ACC112 (cell line): ENCODE measurements around the gene ATP6V1G1.

Source experiments
- H2AFZ ChIP-seq: fragments of 200-600 bp; sonication (generic); one replicate; pipeline ENCODE4 v1.6.0; 2017; ENCODE audit warnings: antibody characterized with exemption, low read length; ENCODE audit not compliant: unreplicated experiment
- H3K27ac ChIP-seq: fragments of 200-600 bp; sonication (generic); 2 replicates; pipeline ENCODE4 v1.5.1; 2014; ENCODE audit warnings: low read depth, mild to moderate bottlenecking, antibody characterized with exemption, low read length, moderate library complexity
- H3K27me3 ChIP-seq: fragments of 200-600 bp; sonication (generic); 2 replicates; pipeline ENCODE4 v1.6.1; 2014; ENCODE audit warnings: mild to moderate bottlenecking, antibody characterized with exemption, low read length, moderate library complexity, mixed read lengths; ENCODE audit not compliant: insufficient read depth
- H3K36me3 ChIP-seq: fragments of 200-600 bp; sonication (generic); 2 replicates; pipeline ENCODE4 v1.6.1; 2016; ENCODE audit warnings: mild to moderate bottlenecking, antibody characterized with exemption, low read length, moderate library complexity, mixed read lengths; ENCODE audit not compliant: insufficient read depth
- H3K4me1 ChIP-seq: fragments of 200-600 bp; sonication (generic); one replicate; pipeline ENCODE4 v1.6.1; 2016; ENCODE audit warnings: low read length, mixed read lengths; ENCODE audit not compliant: insufficient read depth, unreplicated experiment, control insufficient read depth
- H3K4me3 ChIP-seq: fragments of 200-600 bp; sonication (generic); 2 replicates; pipeline ENCODE4 v1.5.1; 2014; ENCODE audit warnings: mild to moderate bottlenecking, low read depth, low read length
- H3K79me2 ChIP-seq: fragments of 200-600 bp; sonication (generic); one replicate; pipeline ENCODE4 v1.6.0; 2016; ENCODE audit warnings: low read length; ENCODE audit not compliant: control insufficient read depth, unreplicated experiment, insufficient read depth

ATP6V1G1 gene

GRCh38 chr9:114613087-114613486 lies 25.5 kb downstream of the ATP6V1G1 start:
- Histone ChIP-seq H2AFZ (no peak overlapping the region), H3K79me2 (peaks cover 21% of the 10 kb centered on the region), H3K27ac (no peak overlapping the region), H3K27me3 (no peaks in the 10 kb centered on the region), H3K4me3 (no peak overlapping the region; the same call in 1 of the 2 replicates), H3K4me1 (peaks cover 23% of the 10 kb centered on the region), H3K36me3 (no peaks in the 10 kb centered on the region)

DNA sequence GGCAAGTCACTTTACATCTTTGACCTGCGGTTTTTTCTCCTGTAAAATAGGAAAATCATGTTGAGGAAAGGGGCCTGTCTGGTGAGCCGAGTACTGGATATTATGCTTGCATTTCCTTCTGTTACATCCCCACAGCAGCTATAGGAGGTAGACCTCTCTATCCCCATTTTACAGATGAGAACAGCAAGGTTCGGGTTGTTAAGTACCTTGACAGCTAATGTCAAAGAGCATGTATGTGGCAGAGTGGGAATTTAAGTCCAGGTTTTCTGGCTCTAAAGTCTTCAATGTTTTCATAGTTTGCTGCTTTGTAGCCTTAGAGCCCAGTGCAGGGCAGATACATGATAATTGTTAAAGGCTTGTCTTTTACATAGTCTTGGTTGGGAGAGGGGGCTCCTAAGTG lies 26.4 kb downstream of the ATP6V1G1 start:
- H3K4me3 ChIP-seq = no peak overlapping the region
- no peak overlapping the region for H3K27ac ChIP-seq
- no peak overlapping the region for H2AFZ ChIP-seq
- peaks cover 23% of the 10 kb centered on the region for H3K4me1 ChIP-seq
- H3K79me2 ChIP-seq = peaks cover 21% of the 10 kb centered on the region
- H3K27me3 ChIP-seq = no peaks in the 10 kb centered on the region
- no peaks in the 10 kb centered on the region; the same call in 1 of the 2 replicates for H3K36me3 ChIP-seq

DNA sequence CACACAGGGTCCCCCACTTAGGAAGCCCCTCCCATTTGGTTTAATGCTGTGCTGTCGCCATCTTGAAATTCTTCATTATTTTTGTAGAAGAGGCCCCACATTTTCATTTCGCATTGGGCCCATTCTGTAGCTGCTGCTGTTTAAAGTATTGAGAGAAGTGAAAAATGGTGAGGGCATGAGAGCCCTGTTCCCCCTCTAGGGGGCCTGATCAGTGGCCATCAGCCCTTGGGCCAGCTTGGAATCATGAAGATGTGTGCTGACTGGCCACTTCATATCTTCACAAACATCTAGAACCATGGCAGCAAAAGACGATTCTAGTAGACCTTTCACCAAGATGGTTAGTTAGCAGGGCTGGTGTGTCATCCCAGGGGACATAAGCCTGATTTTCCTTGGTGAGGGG lies 26.8 kb downstream of the ATP6V1G1 start:
- Histone ChIP-seq H3K36me3 (no peaks in the 10 kb centered on the region; the same call in 1 of the 2 replicates), H2AFZ (no peak overlapping the region), H3K27ac (no peak overlapping the region), H3K27me3 (no peaks in the 10 kb centered on the region), H3K4me1 (peaks cover 23% of the 10 kb centered on the region), H3K4me3 (no peak overlapping the region), H3K79me2 (peaks cover 21% of the 10 kb centered on the region)

- no peak overlapping the region for H3K4me3 ChIP-seq
- H3K79me2 ChIP-seq = peaks cover 17% of the 10 kb centered on the region
- peaks cover 20% of the 10 kb centered on the region for H3K4me1 ChIP-seq
Observed at GRCh38 chr9:114616684-114617520, 29.3 kb downstream of the ATP6V1G1 start.

DNA sequence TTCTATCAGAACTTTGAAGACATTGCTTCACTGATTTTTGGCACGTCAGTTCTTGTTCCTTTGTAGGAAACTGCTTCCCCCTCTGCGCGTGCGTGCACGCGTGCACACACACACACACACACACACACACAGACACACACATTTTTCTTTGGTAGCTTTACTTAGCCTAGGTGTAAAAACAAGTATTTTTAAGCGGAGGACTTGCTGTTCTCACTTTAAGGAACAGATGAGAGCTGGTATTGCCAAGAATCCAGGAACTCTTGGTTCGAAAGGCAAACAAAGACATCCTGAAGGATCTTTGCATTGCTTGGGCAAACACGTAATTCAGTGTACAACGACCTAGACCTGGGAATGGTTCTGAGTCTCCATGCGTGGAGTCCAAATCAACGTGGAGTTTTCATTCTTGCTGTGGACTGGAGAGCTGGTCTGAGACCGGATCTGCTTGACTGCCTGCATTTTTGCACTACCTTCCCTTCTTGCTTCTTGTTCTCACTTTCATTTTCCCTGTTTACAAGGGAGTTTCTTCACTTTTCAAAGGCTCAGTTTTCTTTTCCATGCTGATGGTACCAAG lies 31.7 kb downstream of the ATP6V1G1 start:
- Histone ChIP-seq H3K79me2 (no peaks in the 10 kb centered on the region), H2AFZ (no peak overlapping the region), H3K27me3 (no peaks in the 10 kb centered on the region), H3K4me3 (no peak overlapping the region), H3K27ac (no peak overlapping the region), H3K4me1 (peaks cover 20% of the 10 kb centered on the region), H3K36me3 (no peaks in the 10 kb centered on the region; the same call in 1 of the 2 replicates)

More at GRCh38 chr9:114616684-114617520, 29.3 kb downstream of the ATP6V1G1 start:
- H2AFZ ChIP-seq = peak overlapping the region; percentile 40
- no peaks in the 10 kb centered on the region; the same call in 1 of the 2 replicates for H3K36me3 ChIP-seq
- H3K27ac ChIP-seq = no peak overlapping the region; the same call in 1 of the 2 replicates
- H3K27me3 ChIP-seq = no peaks in the 10 kb centered on the region

GRCh38 chr9:114621561-114621960 lies 34.0 kb downstream of the ATP6V1G1 start:
- H3K36me3 ChIP-seq = no peaks in the 10 kb centered on the region; the same call in 1 of the 2 replicates
- H3K27ac ChIP-seq = no peak overlapping the region
- H3K79me2 ChIP-seq = no peaks in the 10 kb centered on the region
- no peak overlapping the region for H3K4me3 ChIP-seq
- no peaks in the 10 kb centered on the region for H3K27me3 ChIP-seq
- no peak overlapping the region for H2AFZ ChIP-seq
- H3K4me1 ChIP-seq = peaks cover 20% of the 10 kb centered on the region

DNA sequence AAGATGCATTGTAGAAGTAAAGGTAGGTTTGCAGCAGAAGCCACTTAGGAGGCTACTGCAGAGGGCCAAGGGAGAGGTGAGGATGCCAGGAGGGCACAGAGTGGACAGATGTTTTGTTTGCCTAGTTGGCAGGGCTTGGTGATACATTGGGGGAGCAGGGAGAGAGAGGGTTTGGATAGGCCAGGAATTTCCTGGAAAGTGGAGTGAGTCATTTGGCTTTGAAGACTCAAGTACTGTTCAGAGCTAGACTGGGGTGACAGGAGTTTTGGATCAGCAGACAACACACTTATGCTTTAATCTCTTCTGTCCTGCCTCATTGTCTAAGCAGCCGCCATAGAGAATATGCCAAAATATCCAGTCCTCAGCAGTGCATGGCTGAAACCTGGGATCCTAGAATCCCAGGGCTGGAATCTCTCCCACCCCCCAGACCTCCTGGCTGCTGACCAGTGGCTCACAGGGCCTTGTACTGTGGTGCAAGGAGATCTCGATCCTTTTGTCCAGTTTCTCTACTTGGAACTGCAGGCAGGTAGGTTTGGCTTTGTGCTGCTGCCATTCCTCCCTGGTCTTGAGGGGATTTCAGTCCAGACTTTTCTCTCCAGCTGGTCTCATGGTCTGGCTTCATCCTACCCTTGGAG lies 34.5 kb downstream of the ATP6V1G1 start:
- H3K4me3 ChIP-seq = no peak overlapping the region
- H3K36me3 ChIP-seq = no peaks in the 10 kb centered on the region; the same call in 1 of the 2 replicates
- H3K4me1 ChIP-seq = peaks cover 19% of the 10 kb centered on the region
- no peak overlapping the region for H3K27ac ChIP-seq
- no peaks in the 10 kb centered on the region for H3K79me2 ChIP-seq
- no peaks in the 10 kb centered on the region for H3K27me3 ChIP-seq
- H2AFZ ChIP-seq = no peak overlapping the region

DNA sequence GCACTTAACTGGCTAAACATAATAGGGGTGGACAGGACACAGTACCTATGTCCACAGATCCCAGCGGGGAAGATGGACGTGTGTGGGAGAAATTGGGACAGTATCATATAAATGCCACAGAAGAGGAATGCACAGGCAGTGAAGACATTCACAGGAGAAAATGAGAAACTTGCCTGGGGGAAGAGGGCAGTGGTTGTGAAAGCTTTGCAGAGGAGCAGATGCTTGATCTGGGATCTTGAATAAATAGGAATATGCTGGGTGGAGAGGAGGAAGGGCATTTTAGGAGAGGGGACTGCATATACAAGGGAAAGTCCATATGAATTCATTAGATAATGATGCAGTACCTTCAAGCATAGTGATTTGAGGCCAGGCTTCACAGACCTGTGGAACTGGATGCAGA lies 37.1 kb downstream of the ATP6V1G1 start:
- Histone ChIP-seq H2AFZ (no peak overlapping the region), H3K27ac (no peak overlapping the region), H3K79me2 (no peaks in the 10 kb centered on the region), H3K4me1 (peaks cover 18% of the 10 kb centered on the region), H3K36me3 (no peaks in the 10 kb centered on the region), H3K27me3 (no peaks in the 10 kb centered on the region), H3K4me3 (no peak overlapping the region)

GRCh38 chr9:114626415-114627020 lies 38.9 kb downstream of the ATP6V1G1 start:
- Histone ChIP-seq H3K4me3 (no peak overlapping the region), H3K27ac (no peak overlapping the region), H3K27me3 (no peaks in the 10 kb centered on the region), H2AFZ (no peak overlapping the region), H3K4me1 (peaks cover 17% of the 10 kb centered on the region), H3K79me2 (no peaks in the 10 kb centered on the region), H3K36me3 (no peaks in the 10 kb centered on the region)

- no peaks in the 10 kb centered on the region for H3K36me3 ChIP-seq
- no peak overlapping the region for H3K4me3 ChIP-seq
- H3K27me3 ChIP-seq = no peaks in the 10 kb centered on the region
- H3K4me1 ChIP-seq = peaks cover 6% of the 10 kb centered on the region
- H3K79me2 ChIP-seq = no peaks in the 10 kb centered on the region
- no peak overlapping the region for H3K27ac ChIP-seq
- no peak overlapping the region for H2AFZ ChIP-seq
Observed at GRCh38 chr9:114627553-114627952, 40.0 kb downstream of the ATP6V1G1 start.
